Measurements from ENCODE around the gene DUS2.
"Not testable (repeated sequence)": the region's sequence is repeated elsewhere in the genome, so short reads cannot be mapped to it uniquely, and the experiment has no call there.

The DUS2 gene

DNA sequence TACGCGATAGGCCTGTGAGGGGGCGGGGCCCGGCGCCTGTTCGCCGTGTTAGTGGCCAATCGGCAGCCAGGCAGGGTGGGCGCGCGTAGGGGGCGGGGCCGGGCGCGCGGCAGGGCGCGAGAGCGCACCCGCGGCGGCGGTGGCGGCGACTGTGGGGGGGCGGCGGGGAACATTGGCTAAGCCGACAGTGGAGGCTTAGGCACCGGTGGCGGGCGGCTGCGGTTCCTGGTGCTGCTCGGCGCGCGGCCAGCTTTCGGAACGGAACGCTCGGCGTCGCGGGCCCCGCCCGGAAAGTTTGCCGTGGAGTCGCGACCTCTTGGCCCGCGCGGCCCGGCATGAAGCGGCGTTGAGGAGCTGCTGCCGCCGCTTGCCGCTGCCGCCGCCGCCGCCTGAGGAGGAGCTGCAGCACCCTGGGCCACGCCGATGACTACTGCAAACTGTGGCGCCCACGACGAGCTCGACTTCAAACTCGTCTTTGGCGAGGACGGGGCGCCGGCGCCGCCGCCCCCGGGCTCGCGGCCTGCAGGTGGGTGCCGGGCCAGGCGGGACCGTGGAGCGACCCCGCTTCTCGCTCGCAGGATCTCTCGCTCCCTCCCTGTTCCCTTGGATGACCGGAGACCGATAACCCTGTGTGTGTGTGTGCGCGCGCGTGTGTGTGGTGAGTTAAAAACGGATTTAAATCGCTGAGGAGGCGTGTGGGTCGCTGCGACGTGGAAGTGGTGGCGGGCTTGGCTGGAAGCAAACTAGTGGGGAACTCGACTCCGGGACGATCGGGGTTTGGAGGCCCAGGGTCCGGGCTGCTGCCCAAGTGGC lies 62.4 kb downstream of the DUS2 start, which contains the start of gene NFATC3:
Gene NFATC3 (plus strand): TSS at position 112 of the 813 bp plus-strand sequence. CDS start 312 bp downstream, at position 424.
- peaks cover 71% of the 10 kb centered on the region for H3K4me1 Mint-ChIP-seq
- H3K36me3 Mint-ChIP-seq (ENCODE audit: insufficient read depth): peaks cover 5% of the 10 kb centered on the region
- H3K27me3 Mint-ChIP-seq: no peaks in the 10 kb centered on the region
- ATAC-seq (replicated peaks; ENCODE audit: extremely low read depth, poor library complexity, severe bottlenecking) (peak; percentile 83), DNase-seq (ENCODE audit: low spot score in 2 of 2) (peak; percentile 92 to 97)
- peak within 1 kb of the TSS; percentile 87 for H3K4me3 Mint-ChIP-seq
- peak within 1 kb of the TSS; percentile 77 for H3K27ac Mint-ChIP-seq (ENCODE audit: low read depth)
- H3K9me3 Mint-ChIP-seq: no peaks in the 10 kb centered on the region

DNA sequence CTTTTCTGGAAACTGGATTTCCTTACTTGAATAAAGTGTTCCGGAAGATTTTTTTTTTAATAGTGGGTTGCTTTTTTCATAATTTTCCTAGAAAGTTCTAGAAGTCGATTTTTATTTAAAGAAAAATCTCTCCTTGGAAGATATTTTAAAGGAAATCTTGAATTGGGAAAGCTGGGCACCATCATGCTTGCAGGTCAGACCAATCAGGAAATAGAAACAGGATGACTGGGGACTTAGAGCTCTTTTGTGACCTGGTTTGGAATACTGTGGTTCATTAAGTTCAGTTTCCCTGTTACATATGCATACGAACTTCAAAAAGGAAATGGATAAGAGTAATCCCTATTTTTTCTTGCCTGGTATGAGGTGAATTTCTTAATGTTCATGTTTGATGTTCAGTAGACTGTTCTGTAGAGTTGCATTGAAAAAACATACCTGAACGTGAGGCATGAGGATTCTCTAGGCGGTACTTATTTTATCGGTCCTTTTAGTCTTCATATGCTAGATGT lies 63.3 kb downstream of the DUS2 start:
- ATAC-seq (replicated peaks; ENCODE audit: extremely low read depth, poor library complexity, severe bottlenecking) (no peak), DNase-seq (ENCODE audit: low spot score in 2 of 2) (no peak)
- Mint-ChIP-seq H3K9me3 (no peaks in the 10 kb centered on the region), H3K27ac (ENCODE audit: low read depth) (peak overlapping the region; percentile 77), H3K4me1 (peaks cover 74% of the 10 kb centered on the region), H3K27me3 (no peaks in the 10 kb centered on the region), H3K36me3 (ENCODE audit: insufficient read depth) (peaks cover 5% of the 10 kb centered on the region), H3K4me3 (peak overlapping the region; percentile 87)

DNA sequence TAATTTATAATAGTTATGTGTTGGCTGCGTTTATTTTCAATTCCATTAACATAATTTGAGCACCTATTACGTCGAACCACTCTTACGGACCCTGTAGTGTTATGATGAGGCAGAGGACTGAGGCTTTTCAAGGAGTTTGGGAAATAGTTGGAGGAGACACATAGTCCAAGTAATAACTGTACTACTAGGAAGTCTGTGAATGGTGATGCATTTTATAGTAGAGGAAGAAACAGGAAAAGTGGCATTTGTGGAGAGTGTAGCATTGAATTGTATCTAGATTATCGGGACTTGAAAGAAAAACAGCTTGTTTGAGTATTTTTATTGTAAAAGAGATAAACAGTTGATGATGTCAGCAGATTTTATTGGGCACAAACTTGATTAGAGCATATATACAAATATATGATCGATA lies 63.8 kb downstream of the DUS2 start:
- H3K27ac Mint-ChIP-seq (ENCODE audit: low read depth): peak overlapping the region; percentile 77
- no peaks in the 10 kb centered on the region for H3K27me3 Mint-ChIP-seq
- H3K4me1 Mint-ChIP-seq: peaks cover 74% of the 10 kb centered on the region
- ATAC-seq (replicated peaks; ENCODE audit: extremely low read depth, poor library complexity, severe bottlenecking) (no peak), DNase-seq (ENCODE audit: low spot score in 2 of 2) (no peak)
- no peaks in the 10 kb centered on the region for H3K9me3 Mint-ChIP-seq
- H3K4me3 Mint-ChIP-seq: peak overlapping the region; percentile 87
- peaks cover 5% of the 10 kb centered on the region for H3K36me3 Mint-ChIP-seq (ENCODE audit: insufficient read depth)

DNA sequence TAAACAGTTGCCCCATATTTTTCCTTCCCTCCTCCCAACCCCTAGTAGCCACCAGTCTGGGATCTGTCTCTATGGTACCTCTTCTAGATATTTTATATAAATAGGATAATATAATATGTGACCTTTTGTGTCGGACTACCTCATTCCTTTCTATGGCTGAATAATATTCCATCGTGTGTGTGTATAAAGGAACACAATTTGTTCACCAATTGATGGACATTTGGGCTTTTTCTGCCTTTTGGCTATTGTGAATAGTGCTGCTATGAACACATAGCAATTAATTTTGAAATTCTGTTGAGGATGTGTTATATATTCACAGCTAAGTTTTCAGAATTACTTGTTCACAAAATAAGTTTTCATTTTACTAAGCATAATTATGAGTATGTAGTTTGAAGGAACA lies 64.6 kb downstream of the DUS2 start:
- DNase-seq (ENCODE audit: low spot score in 2 of 2) (no peak), ATAC-seq (replicated peaks; ENCODE audit: extremely low read depth, poor library complexity, severe bottlenecking) (no peak)
- Mint-ChIP-seq H3K36me3 (ENCODE audit: insufficient read depth) (peaks cover 5% of the 10 kb centered on the region), H3K4me1 (peaks cover 70% of the 10 kb centered on the region), H3K27me3 (no peaks in the 10 kb centered on the region), H3K9me3 (no peaks in the 10 kb centered on the region), H3K27ac (ENCODE audit: low read depth) (peak overlapping the region; percentile 32), H3K4me3 (peak overlapping the region; percentile 87)

DNA sequence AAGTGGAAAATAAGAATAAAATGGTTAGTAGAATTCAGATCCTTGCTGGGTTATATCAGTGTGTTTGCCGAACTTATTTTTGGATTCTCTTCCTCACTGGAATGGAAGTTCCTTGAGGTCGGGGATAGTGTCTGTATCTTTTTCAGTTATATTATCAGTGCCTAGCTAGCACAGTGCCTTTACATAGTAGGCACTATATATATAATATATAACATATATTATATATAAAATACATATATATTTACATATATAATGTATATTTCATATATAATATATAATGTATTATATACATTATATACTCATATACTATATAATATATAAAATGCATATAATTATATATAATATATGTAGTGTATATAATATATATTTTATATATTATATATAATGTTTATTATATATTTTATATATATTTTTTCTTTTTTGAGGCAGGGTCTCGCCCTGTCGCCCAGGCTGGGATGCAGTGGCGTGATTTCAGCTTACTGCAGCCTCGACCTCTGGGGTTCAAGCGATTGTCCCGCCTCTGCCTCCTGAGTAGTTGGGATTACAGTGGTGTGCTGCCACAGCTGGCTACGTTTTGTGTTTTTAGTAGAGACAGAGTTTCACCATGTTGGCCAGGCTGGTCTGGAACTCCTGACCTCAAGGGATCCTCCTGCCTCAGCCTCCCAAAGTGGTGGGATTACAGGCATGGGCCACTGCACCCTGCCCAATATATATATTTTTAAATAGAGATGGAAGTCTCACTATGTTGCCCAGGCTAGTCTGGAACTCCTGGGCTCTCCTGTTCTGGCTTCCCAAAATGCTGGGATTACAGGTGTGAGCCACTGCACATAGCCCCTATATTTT lies 65.3 kb downstream of the DUS2 start:
- Mint-ChIP-seq H3K36me3 (ENCODE audit: insufficient read depth) (peaks cover 5% of the 10 kb centered on the region), H3K4me3 (peak overlapping the region; percentile 87)

DNA sequence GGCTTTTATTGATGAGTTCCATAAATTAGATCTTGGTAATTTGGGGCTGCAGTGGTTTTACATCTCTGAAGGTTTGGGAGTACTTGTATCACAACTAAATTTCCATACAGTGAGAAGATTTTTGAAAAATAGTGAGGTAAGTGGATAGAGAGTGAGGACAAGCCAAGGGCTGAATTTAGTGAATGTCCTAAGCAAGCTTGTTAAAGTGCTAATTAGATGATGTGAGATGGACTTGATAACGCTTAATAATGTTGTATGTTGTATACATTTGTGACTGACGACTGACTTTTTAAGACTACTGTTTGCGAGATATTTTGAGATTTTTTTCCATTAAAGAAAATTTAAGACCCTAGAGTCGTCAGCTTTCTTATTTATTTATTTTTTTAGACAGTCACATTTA lies 66.0 kb downstream of the DUS2 start:
- Mint-ChIP-seq H3K4me1 (peaks cover 67% of the 10 kb centered on the region), H3K4me3 (peak overlapping the region; percentile 72), H3K36me3 (ENCODE audit: insufficient read depth) (peaks cover 5% of the 10 kb centered on the region), H3K27me3 (no peaks in the 10 kb centered on the region), H3K27ac (ENCODE audit: low read depth) (peak overlapping the region; percentile 51), H3K9me3 (no peaks in the 10 kb centered on the region)
- ATAC-seq (replicated peaks; ENCODE audit: extremely low read depth, poor library complexity, severe bottlenecking) (no peak), DNase-seq (ENCODE audit: low spot score in 2 of 2) (no peak)

More for the DNA sequence above, 65.3 kb downstream of the DUS2 start:
- Mint-ChIP-seq H3K27ac (ENCODE audit: low read depth) (peak overlapping the region; percentile 51), H3K9me3 (no peaks in the 10 kb centered on the region), H3K27me3 (no peaks in the 10 kb centered on the region), H3K4me1 (peaks cover 70% of the 10 kb centered on the region)
- DNase-seq (ENCODE audit: low spot score in 2 of 2) (no peak), ATAC-seq (replicated peaks; ENCODE audit: extremely low read depth, poor library complexity, severe bottlenecking) (no peak)

DNA sequence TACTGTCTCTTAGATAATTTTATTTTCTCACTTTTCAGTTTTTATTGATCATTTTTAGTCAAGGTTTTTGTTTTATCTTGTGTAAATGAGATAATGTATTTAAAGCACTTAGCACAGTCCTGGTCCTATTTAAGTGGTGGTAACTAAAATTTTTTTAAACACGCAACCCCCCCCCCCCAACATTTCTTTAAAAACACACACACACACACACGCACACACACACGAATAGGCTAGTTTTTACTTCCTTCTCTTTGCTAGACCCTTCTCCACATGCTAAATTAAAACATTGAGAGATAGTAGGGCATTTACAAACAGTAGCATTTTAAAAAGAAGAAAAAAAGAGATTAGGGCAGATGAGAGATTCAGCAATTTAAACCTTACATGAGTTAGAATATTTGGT lies 67.0 kb downstream of the DUS2 start:
- Mint-ChIP-seq H3K27me3 (no peaks in the 10 kb centered on the region), H3K36me3 (ENCODE audit: insufficient read depth) (peaks cover 5% of the 10 kb centered on the region), H3K4me1 (peaks cover 73% of the 10 kb centered on the region), H3K27ac (ENCODE audit: low read depth) (peak overlapping the region; percentile 51), H3K9me3 (no peaks in the 10 kb centered on the region), H3K4me3 (peak overlapping the region; percentile 72)
- DNase-seq (ENCODE audit: low spot score in 2 of 2): no peak
- ATAC-seq (replicated peaks; ENCODE audit: extremely low read depth, poor library complexity, severe bottlenecking): no peak

DNA sequence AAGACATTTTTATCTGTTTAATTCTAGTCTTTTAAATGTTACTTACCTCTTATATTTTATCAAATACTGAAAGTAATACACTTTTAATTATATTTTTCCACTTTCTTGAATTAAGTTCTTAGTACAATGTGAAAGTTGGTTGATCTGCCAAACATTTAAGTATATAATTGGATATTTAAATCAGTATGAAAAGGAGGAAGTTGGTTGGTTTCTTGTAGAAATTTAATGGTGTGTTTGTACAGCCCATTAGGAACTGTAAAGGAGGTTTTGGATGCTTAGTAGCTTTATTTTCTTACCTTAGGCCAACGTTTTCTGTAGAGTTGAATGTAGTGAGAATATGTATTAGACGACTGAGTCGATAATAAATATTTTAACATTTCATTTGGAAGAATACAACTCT lies 67.4 kb downstream of the DUS2 start:
- Mint-ChIP-seq H3K9me3 (no peaks in the 10 kb centered on the region), H3K36me3 (ENCODE audit: insufficient read depth) (peaks cover 5% of the 10 kb centered on the region), H3K4me3 (peak overlapping the region; percentile 72), H3K4me1 (peaks cover 76% of the 10 kb centered on the region), H3K27ac (ENCODE audit: low read depth) (peak overlapping the region; percentile 51), H3K27me3 (no peaks in the 10 kb centered on the region)
- ATAC-seq (replicated peaks; ENCODE audit: extremely low read depth, poor library complexity, severe bottlenecking) (no peak), DNase-seq (ENCODE audit: low spot score in 2 of 2) (no peak)

DNA sequence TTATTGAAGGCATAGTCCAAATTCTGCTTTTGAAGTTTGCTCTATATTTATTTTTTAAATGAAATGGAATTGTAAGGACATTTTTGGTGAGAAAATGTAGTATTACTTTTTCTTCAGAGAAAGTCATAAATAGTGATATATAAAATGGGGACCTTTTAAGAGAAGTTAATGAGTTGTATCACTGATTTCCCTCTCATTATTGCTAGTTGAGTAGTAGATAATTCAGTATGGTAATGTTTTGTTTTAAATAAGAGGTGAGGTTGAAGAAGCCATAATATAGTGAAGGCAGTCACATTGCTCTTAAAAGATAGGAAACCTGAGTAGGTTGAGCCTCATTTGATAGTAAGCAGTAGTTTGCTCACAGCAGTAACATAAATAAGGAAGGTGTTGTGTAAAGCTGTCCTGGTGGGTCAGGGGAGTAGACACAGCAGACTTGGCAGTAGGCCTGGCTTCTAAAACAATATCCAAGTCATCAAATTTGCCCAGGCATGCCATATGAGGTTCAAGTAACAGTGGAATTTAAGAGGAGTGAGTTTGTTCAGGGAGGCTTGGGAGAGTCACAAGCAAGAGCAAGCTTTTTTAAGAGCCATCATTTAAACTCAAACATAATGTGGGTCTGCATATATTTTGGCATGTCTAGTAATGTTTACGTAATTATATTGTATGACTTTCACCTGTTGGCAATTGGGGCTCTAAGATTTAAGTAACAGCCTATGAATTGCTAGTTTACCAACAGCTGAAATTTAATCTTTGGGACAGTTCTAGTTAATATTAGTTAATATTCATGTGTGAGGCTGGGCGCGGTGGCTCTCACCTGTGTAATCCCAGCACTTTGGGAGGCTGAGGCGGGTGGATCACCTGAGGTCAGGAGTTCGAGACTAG lies 68.5 kb downstream of the DUS2 start:
- Mint-ChIP-seq H3K36me3 (ENCODE audit: insufficient read depth) (peaks cover 2% of the 10 kb centered on the region), H3K27ac (ENCODE audit: low read depth) (peak overlapping the region; percentile 51), H3K4me3 (peak overlapping the region; percentile 37), H3K9me3 (no peaks in the 10 kb centered on the region), H3K4me1 (peaks cover 83% of the 10 kb centered on the region), H3K27me3 (no peaks in the 10 kb centered on the region)
- DNase-seq (ENCODE audit: low spot score in 2 of 2): no peak
- ATAC-seq (replicated peaks; ENCODE audit: extremely low read depth, poor library complexity, severe bottlenecking): no peak

DNA sequence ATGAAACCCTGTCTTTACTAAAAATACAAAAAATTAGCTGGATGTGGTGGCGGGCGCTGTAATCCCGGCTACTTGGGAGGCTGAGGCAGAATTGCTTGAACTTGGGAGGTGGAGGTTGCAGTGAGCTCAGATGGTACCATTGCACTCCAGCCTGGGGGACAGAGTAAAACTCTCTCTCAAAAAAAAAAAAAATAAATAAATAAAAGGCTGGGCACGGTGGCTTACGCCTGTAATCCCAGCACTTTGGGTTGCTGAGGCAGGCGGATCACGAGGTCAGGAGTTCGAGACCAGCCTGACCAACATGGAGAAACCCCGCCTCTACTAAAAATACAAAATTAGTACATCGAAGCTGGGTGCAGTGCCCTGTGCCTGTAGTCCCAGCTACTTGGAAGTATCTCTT lies 69.2 kb downstream of the DUS2 start:
- not testable (repeated sequence) for ATAC-seq (replicated peaks; ENCODE audit: extremely low read depth, poor library complexity, severe bottlenecking); H3K27me3 Mint-ChIP-seq; DNase-seq (ENCODE audit: low spot score in 2 of 2); H3K9me3 Mint-ChIP-seq; H3K36me3 Mint-ChIP-seq (ENCODE audit: insufficient read depth)
- peak overlapping the region; percentile 37 for H3K4me3 Mint-ChIP-seq
- H3K4me1 Mint-ChIP-seq: peaks cover 84% of the 10 kb centered on the region
- peak overlapping the region; percentile 51 for H3K27ac Mint-ChIP-seq (ENCODE audit: low read depth)

DNA sequence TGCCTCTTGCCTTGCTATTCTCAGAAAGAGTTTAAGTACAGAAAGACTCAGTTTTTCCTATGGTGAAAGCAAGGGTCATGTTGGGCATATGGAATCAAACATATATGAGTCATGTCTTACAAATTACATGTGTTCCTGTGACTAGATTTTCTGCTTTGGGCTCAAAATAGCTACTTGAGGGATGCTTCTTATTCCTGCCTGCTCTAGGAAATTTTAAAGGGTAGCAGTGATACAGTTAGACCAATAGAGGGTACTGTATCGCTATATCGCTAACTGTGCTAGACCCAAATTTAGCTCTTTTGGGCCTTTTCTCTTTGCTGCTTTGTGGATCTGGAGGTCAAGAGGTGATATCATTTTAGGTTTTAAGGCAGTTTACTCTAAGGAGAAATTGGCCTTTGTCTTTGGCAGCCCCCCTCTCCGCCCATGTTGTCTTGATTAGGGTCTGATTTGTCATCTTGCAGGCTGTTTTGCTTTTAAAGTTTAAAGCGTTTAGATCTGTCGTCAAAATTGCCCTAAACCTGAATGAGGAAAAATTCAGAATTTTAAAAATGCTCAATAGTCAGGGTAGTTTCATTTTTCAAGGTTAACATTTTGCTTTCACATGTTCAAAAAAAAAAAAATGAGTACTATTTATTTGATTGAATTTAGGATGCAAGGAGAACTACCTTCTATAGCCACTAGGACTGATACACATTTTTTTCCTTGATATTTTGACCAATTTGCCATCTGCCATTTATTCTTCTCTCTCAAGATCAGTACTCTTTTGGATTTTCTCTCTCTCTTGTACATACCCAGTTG lies 70.9 kb downstream of the DUS2 start:
- H3K4me1 Mint-ChIP-seq: peaks cover 82% of the 10 kb centered on the region
- DNase-seq (ENCODE audit: low spot score in 2 of 2): no peak
- ATAC-seq (replicated peaks; ENCODE audit: extremely low read depth, poor library complexity, severe bottlenecking): peak; percentile 82
- H3K4me3 Mint-ChIP-seq: peak overlapping the region; percentile 12
- H3K27me3 Mint-ChIP-seq: no peaks in the 10 kb centered on the region
- no peaks in the 10 kb centered on the region for H3K9me3 Mint-ChIP-seq
- H3K27ac Mint-ChIP-seq (ENCODE audit: low read depth): peak overlapping the region; percentile 74
- H3K36me3 Mint-ChIP-seq (ENCODE audit: insufficient read depth): peaks cover 3% of the 10 kb centered on the region

Measured in central memory CD8-positive, alpha-beta T cell (primary cell).